Fibroblast of pulmonary artery (primary cell): Measurements from ENCODE around the gene MDGA2.

Source experiments
- DNase-seq: peaks from one replicate; pipeline ENCODE4 v3.0.0-alpha.2; 2010; ENCODE audit warnings: low read depth
- H3K4me3 ChIP-seq: replicated peaks from 2 replicates; pipeline ENCODE4 v1.5.1; 2011; ENCODE audit warnings: low read depth, mild to moderate bottlenecking, control low read depth, low read length, moderate library complexity
- TF ChIP-seq, protein P1 (sequence below): IDR thresholded peaks from 2 replicates; pipeline ENCODE4 v1.5.1; 2011; ENCODE audit warnings: mild to moderate bottlenecking, control low read depth, low read length, inconsistent platforms; ENCODE audit errors: missing control alignments

Gene MDGA2

DNA sequence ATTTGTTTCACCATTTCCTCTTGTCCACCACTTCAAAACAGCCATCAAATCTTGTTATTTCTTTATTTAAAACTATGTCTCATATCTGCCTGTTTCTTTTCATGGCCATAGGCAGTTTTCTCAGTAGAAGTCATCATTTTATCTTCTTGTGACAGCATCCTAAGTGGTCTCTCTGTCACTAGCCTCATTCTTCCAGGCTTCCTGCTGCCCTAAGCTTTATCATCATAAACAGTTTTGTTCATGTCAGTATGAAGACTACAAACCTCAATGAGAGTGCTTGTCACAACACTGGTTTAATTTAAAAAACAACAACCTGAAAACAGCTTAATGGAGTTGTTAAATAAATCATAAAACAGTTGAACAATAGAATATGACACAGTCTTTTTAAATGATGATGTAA lies 636.1 kb downstream of the MDGA2 start:
- H3K4me3 ChIP-seq: no peak overlapping the region
- TF ChIP-seq, protein P1, sequence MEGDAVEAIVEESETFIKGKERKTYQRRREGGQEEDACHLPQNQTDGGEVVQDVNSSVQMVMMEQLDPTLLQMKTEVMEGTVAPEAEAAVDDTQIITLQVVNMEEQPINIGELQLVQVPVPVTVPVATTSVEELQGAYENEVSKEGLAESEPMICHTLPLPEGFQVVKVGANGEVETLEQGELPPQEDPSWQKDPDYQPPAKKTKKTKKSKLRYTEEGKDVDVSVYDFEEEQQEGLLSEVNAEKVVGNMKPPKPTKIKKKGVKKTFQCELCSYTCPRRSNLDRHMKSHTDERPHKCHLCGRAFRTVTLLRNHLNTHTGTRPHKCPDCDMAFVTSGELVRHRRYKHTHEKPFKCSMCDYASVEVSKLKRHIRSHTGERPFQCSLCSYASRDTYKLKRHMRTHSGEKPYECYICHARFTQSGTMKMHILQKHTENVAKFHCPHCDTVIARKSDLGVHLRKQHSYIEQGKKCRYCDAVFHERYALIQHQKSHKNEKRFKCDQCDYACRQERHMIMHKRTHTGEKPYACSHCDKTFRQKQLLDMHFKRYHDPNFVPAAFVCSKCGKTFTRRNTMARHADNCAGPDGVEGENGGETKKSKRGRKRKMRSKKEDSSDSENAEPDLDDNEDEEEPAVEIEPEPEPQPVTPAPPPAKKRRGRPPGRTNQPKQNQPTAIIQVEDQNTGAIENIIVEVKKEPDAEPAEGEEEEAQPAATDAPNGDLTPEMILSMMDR: no peak
- DNase-seq: no peak

DNA sequence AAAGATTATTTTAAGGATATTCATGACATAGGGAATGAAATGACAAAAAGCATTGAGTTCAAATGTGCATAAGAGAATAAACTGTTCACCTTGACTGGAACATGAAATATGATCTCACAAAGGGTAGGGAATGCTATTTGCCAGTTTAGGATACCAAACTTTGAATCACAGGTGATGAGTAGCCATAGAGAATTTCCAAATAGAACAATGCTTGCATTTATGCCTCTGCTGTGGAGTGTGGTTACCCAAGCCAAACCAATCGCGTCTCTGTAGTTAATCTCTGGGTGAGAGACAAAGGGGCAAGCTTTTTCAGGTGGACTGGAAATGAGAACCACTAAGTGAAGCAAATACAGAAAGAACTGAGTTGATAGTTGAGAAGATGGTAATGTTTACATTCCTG lies 652.7 kb downstream of the MDGA2 start:
- TF ChIP-seq, protein P1: no peak
- H3K4me3 ChIP-seq: no peak overlapping the region
- no peak for DNase-seq

DNA sequence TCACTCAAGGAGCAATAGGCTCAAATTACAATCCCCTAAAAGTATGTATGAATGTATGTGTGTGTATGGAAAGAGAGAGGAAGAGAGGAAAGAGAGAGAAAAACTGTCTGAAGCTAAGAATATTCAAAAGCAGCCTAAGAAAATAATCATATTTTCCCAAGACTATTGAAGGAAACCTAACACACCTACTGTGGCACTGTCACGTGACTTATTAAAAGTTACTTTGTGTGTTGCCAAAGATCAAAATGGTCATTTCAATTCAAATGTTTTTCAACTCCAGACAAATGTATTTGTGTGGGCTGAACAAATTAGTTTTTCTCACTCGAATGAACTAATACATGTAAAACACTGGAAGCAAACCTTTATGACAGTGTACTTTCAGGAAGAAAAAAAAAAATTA lies 654.9 kb downstream of the MDGA2 start:
- DNase-seq: no peak
- TF ChIP-seq, protein P1: no peak

DNA sequence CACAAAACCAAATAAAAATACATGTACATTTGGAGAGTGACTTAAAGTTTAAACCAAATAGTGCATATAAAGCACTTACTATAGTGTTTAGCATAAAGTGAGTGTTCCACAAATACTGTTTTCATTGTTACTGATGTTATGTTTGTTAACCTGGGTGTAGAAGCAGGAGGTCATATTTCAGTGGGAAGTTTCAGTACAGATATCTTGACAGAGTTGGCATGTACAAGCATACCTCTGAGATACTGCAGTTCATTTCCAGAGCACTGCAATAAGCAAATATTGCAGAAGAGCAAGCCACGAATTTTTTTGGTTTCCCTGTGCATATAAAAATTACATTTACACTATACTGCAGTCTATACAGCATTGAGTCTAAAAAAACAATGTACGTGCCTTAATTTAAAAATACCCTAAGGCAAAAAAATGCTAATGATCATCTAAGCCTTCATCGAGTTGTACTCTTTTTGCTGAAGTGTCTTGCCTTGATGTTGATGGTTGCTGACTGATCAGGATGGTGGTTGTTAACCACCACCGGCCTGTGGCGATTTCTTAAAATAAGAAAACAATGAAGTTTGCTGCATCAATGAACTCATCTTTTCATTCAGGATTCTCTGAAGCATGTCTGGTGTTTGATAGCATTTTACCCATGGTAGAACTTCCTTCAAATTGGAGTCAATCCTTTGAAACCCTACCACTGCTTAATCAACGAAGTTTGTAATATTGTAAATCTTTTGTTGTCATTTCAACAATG lies 662.7 kb downstream of the MDGA2 start:
- TF ChIP-seq, protein P1: no peak
- no peak for DNase-seq
- no peak overlapping the region for H3K4me3 ChIP-seq

More for the DNA sequence above, 654.9 kb downstream of the MDGA2 start:
- H3K4me3 ChIP-seq: no peak overlapping the region

DNA sequence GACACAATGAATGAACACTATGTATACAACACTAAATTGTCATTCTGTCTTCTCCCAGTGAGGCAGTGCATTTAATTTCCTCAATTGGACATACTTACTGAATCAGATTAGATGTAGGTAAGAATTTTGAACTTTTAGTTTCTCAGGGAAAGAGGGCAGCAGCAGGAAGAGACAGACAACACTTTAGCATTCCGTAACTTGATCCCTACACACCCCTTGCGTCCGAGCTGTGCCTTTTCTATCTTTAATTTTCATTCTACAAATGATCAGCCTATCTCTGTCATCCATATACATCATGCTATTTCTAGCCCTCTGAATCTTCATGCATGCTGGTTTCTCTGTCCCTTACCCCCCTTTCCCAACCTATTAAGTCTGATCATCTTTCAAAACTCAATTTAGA lies 665.8 kb downstream of the MDGA2 start:
- TF ChIP-seq, protein P1: no peak
- no peak overlapping the region for H3K4me3 ChIP-seq
- no peak for DNase-seq

DNA sequence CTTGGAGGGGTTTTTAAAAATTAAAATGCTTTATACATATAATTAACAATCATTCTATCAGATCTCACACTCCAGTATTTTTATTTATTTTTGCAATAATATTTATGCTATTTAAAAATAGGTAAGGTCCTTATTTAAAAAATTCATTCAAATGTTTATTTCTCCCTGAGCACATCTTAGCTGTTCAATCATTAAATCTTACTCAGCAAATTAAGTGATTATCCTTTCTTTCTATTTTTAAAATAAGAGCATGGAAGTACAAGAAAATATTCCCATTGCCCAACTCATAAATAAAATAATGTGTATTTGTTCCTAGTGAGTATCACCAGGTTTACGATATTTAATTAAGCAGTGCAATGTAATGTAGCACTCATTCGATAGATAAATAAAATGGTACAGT lies 666.7 kb downstream of the MDGA2 start:
- no peak for DNase-seq
- no peak overlapping the region for H3K4me3 ChIP-seq
- TF ChIP-seq, protein P1: no peak

DNA sequence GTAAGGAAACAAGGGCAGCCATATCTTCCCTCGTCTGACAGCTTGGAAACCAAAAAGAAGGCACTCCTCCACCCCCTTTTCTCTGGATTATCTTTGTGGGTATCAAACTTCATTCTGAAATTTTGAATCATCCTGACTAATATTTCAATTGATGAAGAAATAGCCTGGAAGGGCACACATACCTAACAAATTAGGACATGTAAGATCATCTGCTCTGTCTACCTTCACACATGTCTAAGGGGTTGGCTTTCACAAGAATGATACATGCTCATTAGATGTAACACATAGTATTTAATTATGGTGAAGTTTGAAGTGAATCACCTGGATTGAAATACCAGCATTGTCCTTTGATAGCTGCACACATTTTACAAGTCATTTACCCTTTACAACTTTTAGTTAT lies 675.7 kb downstream of the MDGA2 start:
- H3K4me3 ChIP-seq: no peak overlapping the region
- TF ChIP-seq, protein P1: no peak
- DNase-seq: no peak
